Right atrium auricular region (tissue), 2 donors: ENCODE results near the gene MAP3K12. TPM values are rescaled to one million over a fixed set of nuclear protein-coding genes. Genes with fewer than 3 reads are reported as not detected.

Experiments used
- DNase-seq: peaks from one replicate; pipeline ENCODE4 v3.0.0-alpha.2; 2019; ENCODE audit warnings: low spot score
- H3K27ac ChIP-seq, 2 donors: fragments of 200-600 bp; sonication (generic); 1 replicate in 1 of 2; 2 replicates in 1 of 2; pipeline ENCODE4 v1.5.1; 2016 to 2019
- H3K27me3 ChIP-seq, 2 donors: fragments of 200-600 bp; sonication (generic); one replicate each; pipeline versions ENCODE4 v1.5.1 to v1.6.0; 2017 to 2019
- H3K36me3 ChIP-seq: fragments of 200-600 bp; sonication (generic); one replicate; pipeline ENCODE4 v1.5.1; 2016
- H3K4me1 ChIP-seq, 2 donors: fragments of 200-600 bp; sonication (generic); one replicate each; pipeline versions ENCODE4 v1.5.1 to v1.6.0; 2017 to 2019
- H3K4me3 ChIP-seq, 2 donors: fragments of 200-600 bp; sonication (generic); 1 replicate in 1 of 2; 2 replicates in 1 of 2; pipeline ENCODE4 v1.5.1; 2017 to 2019; ENCODE audit warnings: mild to moderate bottlenecking in 1 of 2, moderate library complexity in 1 of 2
- H3K9me3 ChIP-seq, 2 donors: fragments of 200-600 bp; sonication (generic); one replicate each; pipeline ENCODE4 v1.5.1; 2019
- total RNA-seq, 2 donors: library from RNA; depleted of rRNA; stranded (reverse); fragments of >200 nt; gene quantifications; one replicate each; pipeline ENCODE4 v1.1.0, GENCODE V29; 2016
- TF ChIP-seq, protein P1 (sequence below), 2 donors: fragments of 200-600 bp; sonication (generic); IDR thresholded peaks; one replicate each; pipeline ENCODE4 v1.5.1; 2019; ENCODE audit warnings: antibody characterized with exemption in 2 of 2

The MAP3K12 gene
- total RNA-seq, 2 donors from 2014 or later, result 2.6 to 9.8 TPM

DNA sequence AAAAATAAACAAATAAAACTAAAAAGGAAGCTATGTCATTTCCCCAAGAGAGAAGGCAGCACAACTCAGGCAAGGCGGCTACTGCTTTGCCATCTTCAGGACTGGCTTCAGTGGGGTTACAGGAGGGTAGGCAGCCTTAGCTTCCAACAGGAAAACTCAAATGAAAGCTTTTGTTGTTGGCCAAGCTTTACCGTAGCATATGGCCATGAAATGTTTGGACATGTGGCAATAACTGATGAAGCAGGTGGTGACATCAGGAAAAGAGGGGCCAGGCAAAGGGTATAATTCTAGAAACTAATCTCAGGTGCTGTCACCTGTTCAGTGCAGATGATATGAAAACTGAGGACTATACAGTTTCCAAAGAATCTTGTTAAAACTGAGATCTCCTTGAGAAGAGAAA, 30.8 kb upstream of the MAP3K12 start:
- Histone ChIP-seq H3K27me3 (no peaks in the 10 kb centered on the region), H3K27ac (no peak overlapping the region), H3K4me3 (no peak overlapping the region), H3K9me3 (no peaks in the 10 kb centered on the region), H3K36me3 (peaks cover 87% of the 10 kb centered on the region), H3K4me1 (no peaks in the 10 kb centered on the region)
- TF ChIP-seq, protein P1, sequence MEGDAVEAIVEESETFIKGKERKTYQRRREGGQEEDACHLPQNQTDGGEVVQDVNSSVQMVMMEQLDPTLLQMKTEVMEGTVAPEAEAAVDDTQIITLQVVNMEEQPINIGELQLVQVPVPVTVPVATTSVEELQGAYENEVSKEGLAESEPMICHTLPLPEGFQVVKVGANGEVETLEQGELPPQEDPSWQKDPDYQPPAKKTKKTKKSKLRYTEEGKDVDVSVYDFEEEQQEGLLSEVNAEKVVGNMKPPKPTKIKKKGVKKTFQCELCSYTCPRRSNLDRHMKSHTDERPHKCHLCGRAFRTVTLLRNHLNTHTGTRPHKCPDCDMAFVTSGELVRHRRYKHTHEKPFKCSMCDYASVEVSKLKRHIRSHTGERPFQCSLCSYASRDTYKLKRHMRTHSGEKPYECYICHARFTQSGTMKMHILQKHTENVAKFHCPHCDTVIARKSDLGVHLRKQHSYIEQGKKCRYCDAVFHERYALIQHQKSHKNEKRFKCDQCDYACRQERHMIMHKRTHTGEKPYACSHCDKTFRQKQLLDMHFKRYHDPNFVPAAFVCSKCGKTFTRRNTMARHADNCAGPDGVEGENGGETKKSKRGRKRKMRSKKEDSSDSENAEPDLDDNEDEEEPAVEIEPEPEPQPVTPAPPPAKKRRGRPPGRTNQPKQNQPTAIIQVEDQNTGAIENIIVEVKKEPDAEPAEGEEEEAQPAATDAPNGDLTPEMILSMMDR (IDR thresholded peaks at IDR 0.05), result no peak
- DNase-seq, result no peak

DNA sequence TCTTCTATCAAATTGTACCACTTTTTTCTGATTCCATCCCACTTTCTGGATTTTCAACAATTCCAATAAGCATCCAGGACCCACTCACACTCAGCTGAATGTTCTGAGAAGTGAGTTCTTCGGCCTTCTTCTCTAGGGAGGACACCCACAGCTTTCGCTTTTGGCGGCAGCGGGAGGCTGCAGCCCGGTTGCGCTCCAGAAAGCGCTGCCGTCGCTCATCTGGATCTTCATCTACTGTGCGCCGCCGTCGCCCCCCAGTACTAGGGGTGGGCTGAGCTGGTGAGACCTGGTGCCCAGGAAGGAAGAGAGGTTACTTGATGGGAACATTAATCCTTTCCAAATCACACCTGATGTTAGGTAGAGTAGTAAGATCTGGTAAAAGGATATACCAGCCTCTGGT, 25.2 kb upstream of the MAP3K12 start:
- no peak overlapping the region for H3K27ac ChIP-seq
- H3K36me3 ChIP-seq, result peaks cover 87% of the 10 kb centered on the region
- H3K4me1 ChIP-seq, result no peaks in the 10 kb centered on the region
- no peak for DNase-seq
- H3K9me3 ChIP-seq, result no peaks in the 10 kb centered on the region
- H3K27me3 ChIP-seq, result no peaks in the 10 kb centered on the region
- TF ChIP-seq, protein P1 (IDR thresholded peaks at IDR 0.05), result no peak
- no peak overlapping the region for H3K4me3 ChIP-seq

DNA sequence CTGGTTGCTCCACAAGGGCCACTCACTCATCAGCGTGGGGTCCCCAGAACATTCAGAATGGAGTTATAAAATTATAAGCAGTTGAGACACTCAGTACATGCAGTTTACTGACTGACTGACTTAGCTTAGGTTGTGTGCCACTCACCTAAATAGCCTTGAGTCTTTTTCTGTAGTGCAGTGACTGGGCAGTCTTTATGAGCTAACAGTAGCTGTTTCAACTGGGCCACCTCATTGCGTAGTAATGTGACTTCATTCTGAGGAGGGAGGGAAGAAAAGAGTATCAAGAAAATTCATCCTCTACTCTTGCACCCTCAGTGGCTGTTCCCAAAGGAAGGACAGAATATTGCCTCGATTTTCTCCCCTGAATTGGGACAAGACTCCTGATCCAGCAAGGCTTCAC, 23.9 kb upstream of the MAP3K12 start:
- Histone ChIP-seq H3K4me1 (no peaks in the 10 kb centered on the region), H3K9me3 (no peaks in the 10 kb centered on the region), H3K27ac (no peak overlapping the region), H3K36me3 (peaks cover 87% of the 10 kb centered on the region), H3K27me3 (no peaks in the 10 kb centered on the region), H3K4me3 (no peak overlapping the region)
- no peak for DNase-seq
- TF ChIP-seq, protein P1 (IDR thresholded peaks at IDR 0.05), result no peak

DNA sequence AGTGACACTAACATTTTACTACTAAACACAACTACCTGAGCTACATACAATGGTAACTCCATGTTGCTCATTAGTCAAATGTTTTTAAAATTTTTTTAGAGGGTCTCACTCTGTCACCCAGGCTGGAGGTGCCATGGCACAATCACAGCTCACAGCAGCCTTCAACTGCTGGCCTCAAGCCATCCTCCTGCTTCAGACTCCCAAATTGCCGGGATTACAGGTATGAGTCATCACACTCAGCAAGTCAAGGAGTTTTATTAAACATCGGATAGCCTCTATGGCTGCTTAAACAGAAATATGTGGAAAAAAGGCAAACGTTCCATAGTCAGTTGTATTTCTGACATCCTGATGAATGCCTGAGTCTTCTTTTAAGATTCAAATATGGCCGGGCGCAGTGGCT, 19.1 kb upstream of the MAP3K12 start:
- no peak for DNase-seq
- no peaks in the 10 kb centered on the region for H3K9me3 ChIP-seq
- H3K27me3 ChIP-seq, result no peaks in the 10 kb centered on the region

DNA sequence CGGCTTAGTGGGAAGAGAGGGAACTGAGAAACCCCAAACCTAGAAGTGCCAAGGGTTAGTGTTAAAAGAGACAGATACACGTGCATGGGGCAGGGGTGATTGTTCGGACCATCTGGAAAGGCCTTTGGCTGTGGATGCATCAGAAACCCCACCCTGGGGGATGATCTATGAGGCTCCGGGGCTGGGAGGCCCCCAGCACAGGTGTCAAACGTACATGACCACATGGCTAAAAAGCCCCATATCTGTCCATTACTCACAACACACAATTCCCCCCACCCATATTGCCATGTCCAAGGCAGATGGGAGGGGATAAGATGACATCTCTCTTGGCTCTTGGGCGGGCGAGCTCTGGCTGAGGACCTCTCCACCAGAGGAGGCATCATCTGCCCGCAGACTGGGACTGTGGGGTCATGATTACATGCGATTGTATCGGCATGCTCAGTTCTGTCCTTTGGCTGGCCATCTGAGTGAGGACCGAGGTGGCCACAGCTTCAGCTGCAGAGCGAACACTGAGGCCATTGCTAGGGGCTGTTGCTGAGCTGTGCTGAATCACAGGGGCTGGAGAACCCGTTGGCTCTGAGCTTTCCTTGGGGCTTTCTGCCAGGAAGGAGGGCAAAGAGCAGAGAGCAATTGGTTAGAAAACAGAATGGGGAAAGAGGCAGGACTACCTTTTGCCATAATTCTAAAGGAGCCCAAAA, 17.6 kb upstream of the MAP3K12 start:
- H3K4me3 ChIP-seq, result no peak overlapping the region
- H3K36me3 ChIP-seq, result peaks cover 96% of the 10 kb centered on the region
- H3K27me3 ChIP-seq, result no peaks in the 10 kb centered on the region
- no peaks in the 10 kb centered on the region for H3K4me1 ChIP-seq
- no peak overlapping the region for H3K27ac ChIP-seq
- no peak for DNase-seq
- TF ChIP-seq, protein P1 (IDR thresholded peaks at IDR 0.05), result no peak
- no peaks in the 10 kb centered on the region for H3K9me3 ChIP-seq

More for the DNA sequence above, 19.1 kb upstream of the MAP3K12 start:
- H3K4me1 ChIP-seq, result no peaks in the 10 kb centered on the region
- H3K27ac ChIP-seq, result no peak overlapping the region
- H3K36me3 ChIP-seq, result peaks cover 97% of the 10 kb centered on the region
- TF ChIP-seq, protein P1 (IDR thresholded peaks at IDR 0.05), result no peak
- H3K4me3 ChIP-seq, result no peak overlapping the region

DNA sequence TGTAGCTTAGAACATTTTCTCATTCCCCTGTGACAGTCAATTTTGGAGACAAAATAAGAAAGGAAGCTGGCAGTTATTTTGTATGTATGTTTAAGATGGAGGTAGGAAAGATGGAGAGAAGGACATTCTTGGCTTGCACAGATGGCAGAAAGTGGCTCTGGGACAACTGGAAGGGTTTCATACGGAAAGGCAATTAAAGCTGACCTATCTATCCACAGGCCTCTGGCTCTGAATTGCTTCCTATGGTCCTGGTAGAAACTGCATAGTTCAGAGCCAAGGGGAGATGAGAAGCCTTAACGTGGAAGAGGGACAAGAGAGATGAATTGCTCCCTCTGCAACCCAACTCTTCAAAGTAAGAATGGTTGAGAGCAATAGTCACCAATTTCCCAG, 16.0 kb upstream of the MAP3K12 start:
- Histone ChIP-seq H3K4me1 (no peaks in the 10 kb centered on the region), H3K4me3 (no peak overlapping the region), H3K9me3 (no peaks in the 10 kb centered on the region), H3K36me3 (peaks cover 89% of the 10 kb centered on the region), H3K27ac (no peak overlapping the region), H3K27me3 (no peaks in the 10 kb centered on the region)
- TF ChIP-seq, protein P1 (IDR thresholded peaks at IDR 0.05), result no peak
- no peak for DNase-seq
